Trophoblast cell (in vitro differentiated cells and primary cell): ENCODE data around the gene HOXA10.

ENCODE experiments used
- DNase-seq, 2 donors: peaks; one replicate each; pipeline ENCODE4 v3.0.0-alpha.2; 2016
- H2AFZ ChIP-seq: 2 replicates; pipeline ENCODE4 v1.6.1; 2013; ENCODE audit warnings: low read length, moderate library complexity, mild to moderate bottlenecking; ENCODE audit not compliant: insufficient read depth, poor library complexity
- H2AK5ac ChIP-seq: 2 replicates; pipeline ENCODE4 v1.6.1; 2013; ENCODE audit warnings: mild to moderate bottlenecking, low read length
- H2BK120ac ChIP-seq: 2 replicates; pipeline ENCODE4 v1.6.1; 2013; ENCODE audit warnings: low read length, mild to moderate bottlenecking, moderate library complexity; ENCODE audit not compliant: insufficient read depth, poor library complexity
- H2BK12ac ChIP-seq: 2 replicates; pipeline ENCODE4 v1.6.1; 2013; ENCODE audit warnings: mild to moderate bottlenecking, low read length, moderate library complexity
- H2BK5ac ChIP-seq: 2 replicates; pipeline ENCODE4 v1.6.1; 2013; ENCODE audit warnings: low read length, low read depth, moderate library complexity, mild to moderate bottlenecking; ENCODE audit not compliant: poor library complexity
- H3K14ac ChIP-seq: 2 replicates; pipeline ENCODE4 v1.6.1; 2013; ENCODE audit warnings: mild to moderate bottlenecking, low read length
- H3K18ac ChIP-seq: 2 replicates; pipeline ENCODE4 v1.6.1; 2013; ENCODE audit warnings: mild to moderate bottlenecking, low read length
- H3K23ac ChIP-seq: 2 replicates; pipeline ENCODE4 v1.6.1; 2013; ENCODE audit warnings: low read length
- H3K27ac ChIP-seq: 2 replicates; pipeline ENCODE4 v1.5.1; 2013; ENCODE audit warnings: low read depth, mild to moderate bottlenecking, inconsistent platforms, low read length, moderate library complexity
- H3K27me3 ChIP-seq: 2 replicates; pipeline ENCODE4 v1.6.1; 2013; ENCODE audit warnings: inconsistent platforms, mild to moderate bottlenecking, low read length, moderate library complexity; ENCODE audit not compliant: insufficient read depth
- H3K36me3 ChIP-seq, 2 experiments: 1 replicate in 1 of 2; 2 replicates in 1 of 2; pipeline ENCODE4 v1.6.1; 2013; ENCODE audit warnings: low read length in 2 of 2, mild to moderate bottlenecking in 2 of 2, moderate library complexity in 1 of 2; ENCODE audit not compliant: insufficient read depth in 2 of 2, control insufficient read depth in 1 of 2
- H3K4ac ChIP-seq: 2 replicates; pipeline ENCODE4 v1.6.1; 2013; ENCODE audit warnings: low read depth, mild to moderate bottlenecking, low read length, moderate library complexity
- H3K4me1 ChIP-seq, 2 experiments: 1 replicate in 1 of 2; 2 replicates in 1 of 2; pipeline ENCODE4 v1.6.1; 2013; ENCODE audit warnings: low read length in 2 of 2, mild to moderate bottlenecking in 2 of 2, moderate library complexity in 1 of 2; ENCODE audit not compliant: insufficient read depth in 2 of 2, control insufficient read depth in 1 of 2
- H3K4me2 ChIP-seq: 2 replicates; pipeline ENCODE4 v1.6.1; 2013; ENCODE audit warnings: inconsistent platforms, mild to moderate bottlenecking, low read length, moderate library complexity
- H3K4me3 ChIP-seq: 2 replicates; pipeline ENCODE4 v1.5.1; 2013; ENCODE audit warnings: mild to moderate bottlenecking, low read depth, low read length, inconsistent platforms
- H3K79me1 ChIP-seq: one replicate; pipeline ENCODE4 v1.6.1; 2013; ENCODE audit warnings: low read length
- H3K79me2 ChIP-seq: 2 replicates; pipeline ENCODE4 v1.6.1; 2013; ENCODE audit warnings: low read length, mild to moderate bottlenecking; ENCODE audit not compliant: control insufficient read depth, insufficient read depth, poor library complexity
- H3K9ac ChIP-seq: 2 replicates; pipeline ENCODE4 v1.6.1; 2013; ENCODE audit warnings: mild to moderate bottlenecking, low read length
- H3K9me3 ChIP-seq: 2 replicates; pipeline ENCODE4 v1.6.1; 2013; ENCODE audit warnings: low read depth, mild to moderate bottlenecking, control low read depth, inconsistent platforms, low read length; ENCODE audit not compliant: insufficient read depth
- H4K12ac ChIP-seq: 2 replicates; pipeline ENCODE4 v1.6.1; 2013; ENCODE audit warnings: low read depth, mild to moderate bottlenecking, low read length, moderate library complexity
- H4K8ac ChIP-seq: 2 replicates; pipeline ENCODE4 v1.6.1; 2013; ENCODE audit warnings: low read depth, mild to moderate bottlenecking, low read length, moderate library complexity
- H4K91ac ChIP-seq: one replicate; pipeline ENCODE4 v1.6.1; 2013; ENCODE audit warnings: low read depth, mild to moderate bottlenecking, low read length, moderate library complexity
- WGBS: extraction: QIAGEN DNeasy Blood & Tissue Kit; methylation state at CpG from one replicate; pipeline ENCODE4 v1.1.7; 2013; ENCODE audit warnings: missing lambda C conversion rate; ENCODE audit not compliant: insufficient read length, insufficient coverage; ENCODE audit errors: extremely low coverage; 5-methylcytosine and 5-hydroxymethylcytosine counted together

HOXA10 gene

DNA sequence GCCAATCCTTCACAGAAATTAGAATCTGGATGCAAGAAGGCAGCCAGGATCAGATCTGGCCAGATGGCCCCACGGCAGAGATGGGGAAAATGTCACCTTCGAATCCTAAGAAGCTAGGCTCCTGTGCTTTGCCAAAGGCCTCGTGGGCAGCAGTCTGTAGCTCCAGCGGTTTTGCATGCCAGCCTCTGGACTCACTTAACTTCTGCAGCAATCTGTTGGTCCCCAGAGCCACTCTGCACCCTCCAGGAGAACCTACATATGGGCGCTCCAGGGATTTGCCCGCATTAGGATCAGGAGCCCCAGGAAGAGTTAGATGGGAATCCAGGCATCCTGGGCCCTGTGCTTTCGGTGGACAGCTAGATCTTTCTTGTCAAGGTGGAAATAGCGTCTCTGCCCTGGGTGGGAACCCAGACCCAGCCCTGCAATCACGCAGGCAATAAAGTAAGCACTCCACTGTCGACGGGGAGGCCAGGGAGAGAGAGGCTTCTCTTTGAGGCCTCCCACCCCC lies 35.9 kb upstream of the HOXA10 start:
- H3K27ac ChIP-seq: no peak overlapping the region
- H3K4me1 ChIP-seq: peaks cover 1 to 13% of the 10 kb centered on the region in 2 experiments
- no peak overlapping the region for H3K18ac ChIP-seq
- no peak overlapping the region for H2AK5ac ChIP-seq
- no peak overlapping the region for H2BK5ac ChIP-seq
- no peak overlapping the region for H2BK120ac ChIP-seq
- peaks cover 76% of the 10 kb centered on the region for H3K27me3 ChIP-seq
- H2AFZ ChIP-seq: no peak overlapping the region
- no peak overlapping the region for H3K9ac ChIP-seq
- H4K12ac ChIP-seq: no peak overlapping the region
- peaks cover 8% of the 10 kb centered on the region for H3K9me3 ChIP-seq
- no CpG with 5 or more reads among the region's 11 CpGs for WGBS
- H3K4me3 ChIP-seq: no peak overlapping the region
- no peak overlapping the region for H4K91ac ChIP-seq
- no peak overlapping the region for H2BK12ac ChIP-seq
- H3K4ac ChIP-seq: no peak overlapping the region
- H3K14ac ChIP-seq: no peak overlapping the region
- H3K23ac ChIP-seq: no peak overlapping the region
- no peaks in the 10 kb centered on the region for H3K79me2 ChIP-seq
- no peaks in the 10 kb centered on the region for H3K79me1 ChIP-seq
- no peak overlapping the region for H3K4me2 ChIP-seq
- H4K8ac ChIP-seq: no peak overlapping the region
- no peaks in the 10 kb centered on the region for H3K36me3 ChIP-seq
- DNase-seq: peak in 1 of 2 donors; percentile 39

DNA sequence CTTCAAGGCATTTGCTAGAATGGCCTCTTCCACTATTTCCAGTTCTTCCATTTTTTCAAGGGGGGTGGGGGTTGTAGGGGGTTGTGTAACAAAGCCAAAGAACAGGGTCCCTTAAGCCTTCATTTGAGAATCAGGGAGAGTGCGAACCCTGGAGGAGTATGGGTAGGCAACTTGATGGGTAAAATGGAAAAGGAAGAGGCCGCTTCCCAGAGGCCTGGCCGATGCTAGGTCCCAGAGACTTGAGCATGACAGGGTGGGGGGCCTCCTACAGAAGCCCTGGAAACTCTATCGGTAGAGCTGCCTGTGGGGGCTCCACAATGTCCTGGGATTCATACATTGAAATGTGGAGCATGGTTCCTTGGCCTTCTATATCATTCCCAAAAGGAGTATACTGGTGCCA lies 34.9 kb upstream of the HOXA10 start:
- Histone ChIP-seq H3K4me2 (no peak overlapping the region), H3K4me3 (no peak overlapping the region), H3K27me3 (peaks cover 77% of the 10 kb centered on the region), H3K36me3 (no peaks in the 10 kb centered on the region), H3K23ac (no peak overlapping the region), H2BK5ac (no peak overlapping the region), H4K91ac (no peak overlapping the region), H3K79me2 (no peaks in the 10 kb centered on the region), H3K4ac (no peak overlapping the region), H2BK12ac (no peak overlapping the region), H2AFZ (no peak overlapping the region), H2BK120ac (no peak overlapping the region), H3K27ac (no peak overlapping the region), H2AK5ac (no peak overlapping the region), H3K14ac (no peak overlapping the region), H3K79me1 (no peaks in the 10 kb centered on the region), H3K18ac (no peak overlapping the region), H4K8ac (no peak overlapping the region), H3K9ac (no peak overlapping the region), H3K9me3 (peaks cover 8% of the 10 kb centered on the region), H4K12ac (no peak overlapping the region), H3K4me1 (peaks cover 4 to 16% of the 10 kb centered on the region in 2 experiments)
- WGBS: no CpG with 5 or more reads among the region's 4 CpGs
- no peak for DNase-seq

GRCh38 chr7:27207348-27207985 lies 33.3 kb upstream of the HOXA10 start:
- H3K4me3 ChIP-seq: no peak overlapping the region
- peaks cover 72% of the 10 kb centered on the region for H3K27me3 ChIP-seq
- no peak overlapping the region for H2AK5ac ChIP-seq
- no CpG with 5 or more reads among the region's 7 CpGs for WGBS
- H3K23ac ChIP-seq: no peak overlapping the region
- H3K79me1 ChIP-seq: no peaks in the 10 kb centered on the region
- no peaks in the 10 kb centered on the region for H3K36me3 ChIP-seq
- no peak overlapping the region for H3K9ac ChIP-seq
- no peak overlapping the region for H3K14ac ChIP-seq
- no peak overlapping the region for H2AFZ ChIP-seq
- no peak overlapping the region for H3K4ac ChIP-seq
- no peak overlapping the region for H4K8ac ChIP-seq
- no peak overlapping the region for H4K91ac ChIP-seq
- H3K18ac ChIP-seq: no peak overlapping the region
- no peak overlapping the region for H3K4me2 ChIP-seq
- peaks cover 3% of the 10 kb centered on the region for H3K9me3 ChIP-seq
- DNase-seq: no peak
- peaks cover 4 to 11% of the 10 kb centered on the region in 2 experiments for H3K4me1 ChIP-seq
- no peaks in the 10 kb centered on the region for H3K79me2 ChIP-seq
- H4K12ac ChIP-seq: no peak overlapping the region
- no peak overlapping the region for H2BK120ac ChIP-seq
- H2BK5ac ChIP-seq: no peak overlapping the region
- H3K27ac ChIP-seq: no peak overlapping the region
- no peak overlapping the region for H2BK12ac ChIP-seq

- Histone ChIP-seq H3K27me3 (peaks cover 75% of the 10 kb centered on the region), H3K14ac (no peak overlapping the region), H3K9ac (no peak overlapping the region), H3K27ac (no peak overlapping the region), H3K4me2 (peak overlapping the region; percentile 44), H3K79me2 (no peaks in the 10 kb centered on the region), H4K8ac (no peak overlapping the region), H3K9me3 (peaks cover 8% of the 10 kb centered on the region), H3K4ac (no peak overlapping the region), H3K36me3 (no peaks in the 10 kb centered on the region), H2AK5ac (no peak overlapping the region), H4K12ac (no peak overlapping the region), H3K79me1 (no peaks in the 10 kb centered on the region), H2BK120ac (no peak overlapping the region), H3K4me3 (no peak overlapping the region), H4K91ac (no peak overlapping the region), H2BK5ac (no peak overlapping the region), H2BK12ac (no peak overlapping the region), H3K18ac (no peak overlapping the region), H3K23ac (no peak overlapping the region), H3K4me1 (peaks cover 6 to 12% of the 10 kb centered on the region in 2 experiments), H2AFZ (no peak overlapping the region)
- WGBS: no CpG with 5 or more reads among the region's 52 CpGs
- DNase-seq: peak in 1 of 2 donors; percentile 42
Observed at GRCh38 chr7:27205325-27206280, 31.5 kb upstream of the HOXA10 start.
